ENCODE results near the gene MYO1D. TPM values are rescaled to one million over a fixed set of nuclear protein-coding genes. Genes with fewer than 3 reads are reported as not detected.

MYO1D gene
- total RNA-seq, 1 donor from 2014 or later = 36.9 TPM

DNA sequence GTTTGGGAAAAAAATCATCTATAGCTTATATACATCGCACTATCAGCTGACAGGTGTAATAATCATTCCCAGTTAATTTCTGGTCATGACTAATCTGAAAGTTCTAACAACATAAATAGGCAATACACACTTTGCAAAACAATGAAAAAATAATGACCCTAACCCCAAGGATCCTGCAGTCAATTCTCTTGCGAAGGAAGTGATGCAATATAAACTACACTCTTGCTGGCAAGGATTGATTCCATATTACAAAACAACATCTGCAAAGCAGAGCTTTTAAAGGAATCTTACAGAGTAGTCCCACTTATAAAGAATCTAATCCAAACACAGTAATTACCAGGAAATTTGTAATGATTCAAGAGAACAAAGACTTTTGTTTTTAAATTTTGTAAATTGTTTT is 73.4 kb downstream of the MYO1D start:
- Mint-ChIP-seq H3K27me3 (no peaks in the 10 kb centered on the region), H3K36me3 (ENCODE audit: insufficient read depth) (no peaks in the 10 kb centered on the region), H3K9me3 (ENCODE audit: low read depth) (no peaks in the 10 kb centered on the region), H3K4me3 (ENCODE audit: low read depth) (no peak overlapping the region), H3K27ac (no peak overlapping the region), H3K4me1 (ENCODE audit: low read depth) (peaks cover 4% of the 10 kb centered on the region)
- TF ChIP-seq, protein P1, sequence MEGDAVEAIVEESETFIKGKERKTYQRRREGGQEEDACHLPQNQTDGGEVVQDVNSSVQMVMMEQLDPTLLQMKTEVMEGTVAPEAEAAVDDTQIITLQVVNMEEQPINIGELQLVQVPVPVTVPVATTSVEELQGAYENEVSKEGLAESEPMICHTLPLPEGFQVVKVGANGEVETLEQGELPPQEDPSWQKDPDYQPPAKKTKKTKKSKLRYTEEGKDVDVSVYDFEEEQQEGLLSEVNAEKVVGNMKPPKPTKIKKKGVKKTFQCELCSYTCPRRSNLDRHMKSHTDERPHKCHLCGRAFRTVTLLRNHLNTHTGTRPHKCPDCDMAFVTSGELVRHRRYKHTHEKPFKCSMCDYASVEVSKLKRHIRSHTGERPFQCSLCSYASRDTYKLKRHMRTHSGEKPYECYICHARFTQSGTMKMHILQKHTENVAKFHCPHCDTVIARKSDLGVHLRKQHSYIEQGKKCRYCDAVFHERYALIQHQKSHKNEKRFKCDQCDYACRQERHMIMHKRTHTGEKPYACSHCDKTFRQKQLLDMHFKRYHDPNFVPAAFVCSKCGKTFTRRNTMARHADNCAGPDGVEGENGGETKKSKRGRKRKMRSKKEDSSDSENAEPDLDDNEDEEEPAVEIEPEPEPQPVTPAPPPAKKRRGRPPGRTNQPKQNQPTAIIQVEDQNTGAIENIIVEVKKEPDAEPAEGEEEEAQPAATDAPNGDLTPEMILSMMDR (IDR thresholded peaks at IDR 0.05; ENCODE audit: unreplicated experiment) = no peak
- DNase-seq (ENCODE audit: low spot score, unreplicated experiment) = no peak

DNA sequence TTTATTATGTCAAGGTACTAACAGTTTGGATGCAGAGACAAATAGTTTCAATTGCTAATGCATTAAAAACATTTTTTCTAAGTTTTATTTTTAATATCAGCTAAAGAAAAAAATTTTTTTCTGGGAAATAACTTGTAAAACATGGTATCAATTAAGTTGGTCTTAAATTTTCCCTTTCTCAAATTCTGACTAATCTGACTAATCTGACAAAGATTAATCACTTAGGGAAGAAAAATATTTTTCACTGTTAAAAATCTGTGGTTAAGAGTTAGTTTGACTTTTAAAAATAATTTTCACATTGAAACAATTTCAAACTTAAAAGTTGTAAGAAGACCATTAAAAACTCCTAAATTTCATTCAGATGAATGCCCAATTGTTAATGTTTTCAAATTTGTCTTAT is 74.6 kb downstream of the MYO1D start:
- Mint-ChIP-seq H3K27ac (no peak overlapping the region), H3K4me3 (ENCODE audit: low read depth) (no peak overlapping the region), H3K9me3 (ENCODE audit: low read depth) (no peaks in the 10 kb centered on the region), H3K4me1 (ENCODE audit: low read depth) (no peaks in the 10 kb centered on the region), H3K36me3 (ENCODE audit: insufficient read depth) (no peaks in the 10 kb centered on the region), H3K27me3 (no peaks in the 10 kb centered on the region)
- TF ChIP-seq, protein P1 (IDR thresholded peaks at IDR 0.05; ENCODE audit: unreplicated experiment) = no peak
- DNase-seq (ENCODE audit: low spot score, unreplicated experiment) = no peak

DNA sequence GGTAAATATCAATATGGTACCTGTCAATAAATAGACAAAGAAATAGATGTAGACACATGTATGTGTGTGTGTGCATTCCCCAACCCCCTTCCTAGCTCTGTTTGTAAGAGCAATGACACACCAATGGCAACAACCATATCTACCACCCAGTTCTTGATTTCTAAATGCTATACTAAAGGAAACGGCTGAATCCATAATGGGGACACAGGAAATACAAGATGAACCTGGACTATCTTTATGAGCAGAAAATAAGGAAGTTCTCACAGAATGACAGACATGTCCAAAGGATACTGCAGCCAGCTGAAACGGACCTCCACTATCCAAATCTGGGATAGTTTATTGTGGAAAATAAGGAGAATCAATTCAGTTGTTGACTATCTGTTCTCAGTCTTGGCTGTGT is 75.3 kb downstream of the MYO1D start:
- TF ChIP-seq, protein P1 (IDR thresholded peaks at IDR 0.05; ENCODE audit: unreplicated experiment) = no peak
- no peaks in the 10 kb centered on the region for H3K4me1 Mint-ChIP-seq (ENCODE audit: low read depth)
- no peaks in the 10 kb centered on the region for H3K9me3 Mint-ChIP-seq (ENCODE audit: low read depth)
- H3K27ac Mint-ChIP-seq = no peak overlapping the region
- no peaks in the 10 kb centered on the region for H3K36me3 Mint-ChIP-seq (ENCODE audit: insufficient read depth)
- no peak for DNase-seq (ENCODE audit: low spot score, unreplicated experiment)
- H3K4me3 Mint-ChIP-seq (ENCODE audit: low read depth) = no peak overlapping the region
- no peaks in the 10 kb centered on the region for H3K27me3 Mint-ChIP-seq

DNA sequence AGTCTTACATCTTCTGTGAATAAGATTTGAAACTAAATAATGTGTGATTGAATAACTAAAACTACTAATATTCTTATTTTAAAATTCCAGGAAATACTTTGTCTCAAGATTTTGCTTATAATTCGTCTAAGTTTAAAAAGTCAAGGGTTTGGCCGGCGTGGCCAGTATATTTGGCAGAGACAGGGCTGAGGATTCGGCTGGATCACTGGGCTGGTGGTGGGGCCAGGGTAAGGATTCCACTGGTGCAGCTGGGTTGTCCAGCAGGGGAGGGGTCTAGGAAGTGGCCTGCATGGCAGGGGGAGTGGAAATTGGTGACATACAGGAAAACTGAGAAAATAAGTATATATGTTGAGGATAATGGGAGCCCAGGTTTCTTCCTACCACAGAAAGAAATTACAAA is 75.7 kb downstream of the MYO1D start:
- TF ChIP-seq, protein P1 (IDR thresholded peaks at IDR 0.05; ENCODE audit: unreplicated experiment) = no peak
- H3K36me3 Mint-ChIP-seq (ENCODE audit: insufficient read depth) = no peaks in the 10 kb centered on the region
- no peaks in the 10 kb centered on the region for H3K4me1 Mint-ChIP-seq (ENCODE audit: low read depth)
- no peak overlapping the region for H3K27ac Mint-ChIP-seq
- no peak overlapping the region for H3K4me3 Mint-ChIP-seq (ENCODE audit: low read depth)
- H3K9me3 Mint-ChIP-seq (ENCODE audit: low read depth) = no peaks in the 10 kb centered on the region
- no peak for DNase-seq (ENCODE audit: low spot score, unreplicated experiment)
- no peaks in the 10 kb centered on the region for H3K27me3 Mint-ChIP-seq

DNA sequence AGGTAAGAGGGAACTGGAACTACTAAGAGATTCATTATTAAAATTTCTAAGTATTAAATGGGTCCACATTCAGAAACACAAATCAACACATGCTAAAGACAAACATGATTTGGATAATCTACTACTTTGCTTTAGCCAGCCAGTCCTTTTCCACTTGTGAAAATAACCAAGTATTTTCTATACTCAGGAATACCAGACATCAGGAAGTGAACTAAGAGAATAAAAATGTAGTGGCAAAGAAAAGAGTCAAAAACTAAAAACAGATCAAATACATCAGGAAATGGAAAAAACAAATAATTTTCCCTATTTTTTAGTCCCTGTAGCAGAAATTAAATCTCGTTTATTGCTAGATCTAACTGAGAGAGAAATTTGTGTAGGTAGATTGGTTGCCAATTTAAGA is 78.0 kb downstream of the MYO1D start:
- no peak overlapping the region for H3K4me3 Mint-ChIP-seq (ENCODE audit: low read depth)
- no peak overlapping the region for H3K27ac Mint-ChIP-seq
- H3K36me3 Mint-ChIP-seq (ENCODE audit: insufficient read depth) = no peaks in the 10 kb centered on the region
- no peak for DNase-seq (ENCODE audit: low spot score, unreplicated experiment)
- TF ChIP-seq, protein P1 (IDR thresholded peaks at IDR 0.05; ENCODE audit: unreplicated experiment) = no peak
- H3K4me1 Mint-ChIP-seq (ENCODE audit: low read depth) = peaks cover 12% of the 10 kb centered on the region
- H3K27me3 Mint-ChIP-seq = no peaks in the 10 kb centered on the region
- H3K9me3 Mint-ChIP-seq (ENCODE audit: low read depth) = no peaks in the 10 kb centered on the region

Data from progenitor cell of endocrine pancreas (in vitro differentiated cells).